DMS 273 (cell line): ENCODE measurements around the gene ARHGEF7.
A peak's percentile ranks its signal among the peaks of the same experiment; 100 is the strongest.

Experiments used
- DNase-seq: peaks from one replicate; lab custom pipeline; 2025; ENCODE audit not compliant: unreplicated experiment; lab: John Stamatoyannopoulos, UW

The ARHGEF7 gene

DNA sequence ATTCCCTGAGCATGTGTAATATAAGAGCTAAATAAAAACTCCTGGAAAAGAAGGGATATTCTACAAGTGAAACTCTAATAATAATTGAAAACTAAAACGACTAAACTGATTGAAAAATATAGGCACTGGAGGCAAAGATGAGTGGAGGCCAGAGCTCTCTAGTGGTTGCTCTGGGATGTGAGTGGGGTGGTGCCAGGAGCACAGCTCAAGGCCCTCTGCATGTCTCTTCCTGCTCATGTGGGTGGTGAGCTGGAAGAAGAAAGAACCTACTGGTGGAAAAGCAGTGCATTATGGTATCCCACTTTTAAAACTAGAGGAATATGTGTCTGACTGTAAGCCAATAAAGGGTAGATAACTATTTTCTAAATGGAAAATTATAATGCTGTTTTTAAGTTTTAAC is 15.8 kb upstream of the ARHGEF7 start:
- no peak for DNase-seq

DNA sequence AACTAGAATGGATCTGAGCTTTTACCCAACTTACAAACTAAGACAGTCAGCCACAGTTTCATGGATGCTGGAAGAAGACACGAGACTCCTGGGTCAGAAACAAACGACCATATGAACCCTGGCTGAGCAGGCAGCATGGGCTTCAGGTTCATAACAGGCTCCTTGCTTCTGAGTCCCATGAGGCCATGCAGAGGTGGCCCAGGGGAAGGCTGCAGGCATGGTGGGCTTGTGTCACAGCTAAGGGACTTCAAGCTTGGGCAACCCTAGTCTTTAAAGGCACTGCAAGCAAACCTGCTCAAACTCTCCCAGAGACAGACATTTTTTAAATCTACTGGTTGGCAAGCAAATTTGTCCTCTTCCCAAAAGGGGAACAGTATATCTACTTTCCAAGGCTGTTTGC is 5.1 kb upstream of the ARHGEF7 start:
- no peak for DNase-seq

GRCh38 chr13:111111376-111111937 is 3.7 kb upstream of the ARHGEF7 start:
- no peak for DNase-seq

GRCh38 chr13:111112196-111112595 is 2.9 kb upstream of the ARHGEF7 start:
- DNase-seq: no peak

DNA sequence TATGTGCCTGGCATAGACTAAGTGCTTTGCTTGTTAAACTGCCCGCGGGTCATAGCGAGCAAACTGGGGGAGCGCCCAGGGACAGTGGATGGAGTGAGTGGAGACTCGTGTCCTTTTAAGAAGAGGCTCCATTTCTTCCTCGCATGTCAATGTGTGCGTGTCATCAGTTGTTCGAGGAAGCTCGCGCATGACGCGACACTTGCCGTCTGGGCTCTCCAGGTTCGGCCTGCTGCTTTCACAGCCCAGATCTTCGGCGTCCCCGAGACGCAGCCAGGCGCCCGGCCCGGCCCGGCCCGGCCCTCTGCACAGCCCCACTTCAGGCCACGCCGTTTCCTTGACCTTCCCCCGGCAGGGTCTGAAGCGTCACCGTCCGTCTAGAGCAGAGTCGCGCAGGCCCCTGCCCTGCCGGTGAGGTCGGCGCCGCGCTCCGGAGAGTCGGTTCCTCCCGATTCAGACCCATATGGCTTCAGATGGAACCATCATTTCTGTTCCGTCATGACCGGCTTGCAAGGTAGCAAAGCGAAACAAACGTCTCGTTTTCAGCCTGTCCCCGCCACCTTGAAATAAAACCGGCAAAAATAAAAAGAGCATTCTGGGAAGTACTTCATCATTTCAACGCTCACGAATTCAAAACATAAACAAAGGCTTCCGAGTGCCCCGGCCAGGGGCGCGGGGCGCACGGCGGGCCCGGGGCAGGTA is 599 bp upstream of the ARHGEF7 start:
- DNase-seq: peak; percentile 36

- DNase-seq: peak; percentile 34
These were observed 933 bp downstream of the ARHGEF7 start for GRCh38 chr13:111115965-111116521.

DNA sequence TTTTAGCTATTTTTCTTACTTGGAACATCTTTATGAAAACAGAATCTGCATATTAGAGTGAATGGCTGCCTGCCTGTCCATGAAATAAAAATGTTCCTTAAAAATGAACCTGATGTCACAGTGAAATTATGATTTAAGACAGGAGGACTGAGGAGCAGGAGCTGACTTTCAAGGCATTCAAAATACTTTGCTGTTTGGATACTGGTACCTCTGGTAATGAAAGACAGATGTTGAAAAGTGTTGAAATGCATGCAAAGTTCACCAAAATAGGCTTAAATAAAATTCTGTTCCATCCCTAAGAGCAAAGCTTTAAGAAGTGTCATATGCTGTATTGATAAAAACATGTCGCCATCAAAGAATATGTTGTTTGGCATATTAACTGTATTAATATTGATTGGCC is 1.7 kb downstream of the ARHGEF7 start:
- no peak for DNase-seq

GRCh38 chr13:111117289-111117688 is 2.2 kb downstream of the ARHGEF7 start:
- DNase-seq: no peak

DNA sequence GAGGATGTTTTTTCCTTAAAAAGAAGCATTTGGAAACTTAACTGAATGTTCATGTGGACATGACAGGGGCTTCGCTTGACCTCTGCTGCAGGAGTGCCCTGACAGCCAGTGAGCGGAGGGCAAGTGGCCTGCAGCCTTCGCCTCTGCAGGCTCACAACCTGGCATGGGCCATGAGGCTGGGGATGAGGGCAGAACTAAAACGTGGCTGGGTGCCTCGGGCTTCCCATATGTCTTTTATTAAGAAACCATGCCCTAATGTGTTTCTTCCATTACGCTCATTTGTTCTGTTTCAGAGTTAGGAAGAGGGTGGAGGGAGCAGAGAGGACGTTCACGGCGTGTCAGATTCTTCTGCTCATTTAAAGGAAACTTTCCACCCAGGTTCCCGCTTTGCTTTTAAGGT is 2.9 kb downstream of the ARHGEF7 start:
- DNase-seq: no peak

- DNase-seq: no peak
These were observed 3.9 kb downstream of the ARHGEF7 start for GRCh38 chr13:111118898-111119607.

DNA sequence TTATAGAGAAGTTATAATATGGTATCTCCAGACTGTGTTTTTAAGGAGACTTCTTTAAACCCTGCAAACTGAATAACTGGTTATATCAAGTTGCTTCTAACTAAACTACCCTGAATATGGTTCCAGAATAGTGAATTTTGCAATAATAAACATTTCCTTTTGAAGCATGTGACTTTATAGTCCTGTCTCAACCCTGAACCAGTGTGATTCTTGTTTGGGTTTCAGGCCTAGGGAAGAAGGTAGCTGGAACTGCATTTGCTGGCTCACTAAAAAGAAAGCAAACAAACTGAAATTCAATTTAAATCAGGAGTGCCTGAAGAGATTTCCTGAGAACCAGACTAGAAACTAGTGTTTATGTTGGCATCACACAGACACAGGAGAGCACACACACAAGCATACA is 4.9 kb downstream of the ARHGEF7 start:
- DNase-seq: no peak

DNA sequence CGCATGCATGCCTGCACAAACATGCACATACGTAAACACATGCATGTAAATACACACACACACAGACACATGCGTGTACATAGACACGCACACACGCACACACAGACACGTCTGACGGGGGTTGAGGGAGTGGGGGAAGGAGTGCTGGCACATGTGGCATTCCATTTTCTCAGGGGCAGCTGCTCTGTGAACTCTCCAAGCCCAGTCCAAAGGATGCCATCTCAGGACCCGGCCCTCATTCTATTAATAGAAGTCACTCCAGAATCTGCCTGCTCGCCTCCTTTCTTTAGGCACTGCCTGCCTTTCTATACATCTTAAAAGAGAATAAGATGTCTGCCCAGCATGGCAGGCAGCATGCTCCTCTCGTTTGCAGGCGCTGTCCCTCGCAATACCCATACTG is 5.3 kb downstream of the ARHGEF7 start:
- DNase-seq: no peak

DNA sequence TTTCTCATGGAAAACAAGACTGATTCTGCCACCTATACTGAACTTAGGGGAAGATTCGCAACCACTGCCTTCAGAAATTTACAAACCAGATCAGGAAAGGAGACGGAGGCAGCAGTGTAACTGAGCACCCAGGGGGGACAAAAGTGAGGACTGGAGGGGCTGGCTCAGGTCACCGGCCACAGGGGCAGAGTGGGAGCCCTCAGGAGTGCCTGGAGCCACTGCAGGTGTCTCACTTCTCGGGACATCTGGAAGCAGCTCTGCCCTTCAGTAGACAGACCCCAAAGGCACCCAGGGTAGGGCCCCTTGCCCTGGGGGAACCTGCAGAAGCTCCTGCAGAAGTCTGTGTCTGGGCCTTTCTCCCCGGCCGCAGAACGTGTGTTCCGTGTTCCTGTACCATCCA is 5.8 kb downstream of the ARHGEF7 start:
- DNase-seq: no peak

- no peak for DNase-seq
These were observed 6.4 kb downstream of the ARHGEF7 start for GRCh38 chr13:111121506-111121905.

- DNase-seq: peak; percentile 35
These were observed 6.9 kb downstream of the ARHGEF7 start for GRCh38 chr13:111122056-111122455.

DNA sequence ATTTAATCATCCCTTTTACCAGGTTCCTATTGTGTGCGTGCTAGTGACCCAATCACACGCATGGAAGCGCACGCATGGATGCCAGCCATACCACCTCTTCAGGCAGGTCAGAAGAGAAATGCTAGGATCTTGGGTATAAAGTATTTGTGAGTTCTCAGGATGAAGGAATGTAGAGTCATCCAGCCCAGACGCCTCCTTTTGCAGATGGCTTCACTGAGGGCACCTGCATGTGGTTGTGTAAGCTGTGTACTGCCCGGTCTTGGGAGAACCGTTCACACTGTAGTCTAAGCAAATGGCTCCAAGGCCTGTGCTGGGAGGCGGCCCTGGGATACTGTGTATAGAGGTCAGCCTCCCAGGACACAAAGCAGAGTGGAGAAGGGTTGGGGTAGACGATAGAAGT is 7.5 kb downstream of the ARHGEF7 start:
- DNase-seq: no peak

- no peak for DNase-seq
These were observed 8.1 kb downstream of the ARHGEF7 start for GRCh38 chr13:111123221-111123620.

GRCh38 chr13:111123649-111124048 is 8.5 kb downstream of the ARHGEF7 start:
- no peak for DNase-seq

GRCh38 chr13:111126509-111126908 is 11.4 kb downstream of the ARHGEF7 start:
- DNase-seq: no peak

DNA sequence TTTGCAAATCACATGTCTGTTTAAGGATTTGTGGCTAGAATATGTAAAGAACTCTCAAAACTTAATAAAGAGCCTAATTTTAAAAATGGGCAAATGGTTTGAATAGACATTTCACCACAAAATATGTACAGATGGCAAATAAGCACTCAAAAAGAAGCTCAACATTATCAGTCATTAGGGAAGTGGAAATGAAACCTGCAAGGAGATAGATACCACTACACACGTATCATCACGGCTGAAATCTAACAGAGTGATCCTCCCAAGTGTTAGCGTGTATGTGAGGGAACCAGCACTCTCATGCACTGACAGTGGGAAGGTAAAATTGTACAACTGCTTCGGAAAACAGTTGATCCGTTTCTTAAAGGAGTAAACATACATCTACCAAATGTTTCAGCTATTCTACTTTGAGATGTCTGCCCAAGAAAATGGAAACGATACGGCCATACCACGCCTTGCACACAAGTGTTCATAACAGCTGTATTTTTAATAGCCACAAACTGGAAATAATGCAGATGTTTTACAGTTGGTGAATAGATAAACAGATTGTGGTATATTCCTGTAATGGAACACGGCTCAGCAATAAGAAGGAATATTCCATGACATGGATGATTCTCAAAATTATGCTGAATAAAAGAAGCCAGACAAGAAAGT is 14.5 kb downstream of the ARHGEF7 start:
- DNase-seq: no peak

DNA sequence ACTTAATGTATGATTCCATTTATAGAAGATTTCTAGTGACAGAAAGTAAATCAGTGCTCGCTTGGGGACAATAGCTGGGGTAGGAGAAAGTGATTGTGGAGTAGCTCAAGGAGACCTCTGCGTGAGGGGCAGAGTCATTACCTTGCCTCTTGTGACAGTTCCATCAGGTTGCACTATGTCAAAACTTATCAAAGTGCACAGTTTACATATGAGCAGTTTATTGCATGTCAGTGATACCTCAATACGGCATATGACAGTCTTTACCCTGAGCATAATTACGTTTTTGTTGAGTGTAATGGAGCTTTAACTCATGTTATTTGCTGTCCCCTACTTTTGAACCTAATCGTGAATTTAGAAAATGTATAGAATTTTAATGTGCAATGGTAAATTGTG is 15.0 kb downstream of the ARHGEF7 start:
- DNase-seq: no peak

- DNase-seq: no peak
These were observed 15.9 kb downstream of the ARHGEF7 start for GRCh38 chr13:111131048-111131447.
